ENCODE data around the gene NRK. TPM values are rescaled to one million over a fixed set of nuclear protein-coding genes. Genes with fewer than 3 reads are reported as not detected.
"Not testable (repeated sequence)": the region's sequence is repeated elsewhere in the genome, so short reads cannot be mapped to it uniquely, and the experiment has no call there.

Gene NRK, protein sequence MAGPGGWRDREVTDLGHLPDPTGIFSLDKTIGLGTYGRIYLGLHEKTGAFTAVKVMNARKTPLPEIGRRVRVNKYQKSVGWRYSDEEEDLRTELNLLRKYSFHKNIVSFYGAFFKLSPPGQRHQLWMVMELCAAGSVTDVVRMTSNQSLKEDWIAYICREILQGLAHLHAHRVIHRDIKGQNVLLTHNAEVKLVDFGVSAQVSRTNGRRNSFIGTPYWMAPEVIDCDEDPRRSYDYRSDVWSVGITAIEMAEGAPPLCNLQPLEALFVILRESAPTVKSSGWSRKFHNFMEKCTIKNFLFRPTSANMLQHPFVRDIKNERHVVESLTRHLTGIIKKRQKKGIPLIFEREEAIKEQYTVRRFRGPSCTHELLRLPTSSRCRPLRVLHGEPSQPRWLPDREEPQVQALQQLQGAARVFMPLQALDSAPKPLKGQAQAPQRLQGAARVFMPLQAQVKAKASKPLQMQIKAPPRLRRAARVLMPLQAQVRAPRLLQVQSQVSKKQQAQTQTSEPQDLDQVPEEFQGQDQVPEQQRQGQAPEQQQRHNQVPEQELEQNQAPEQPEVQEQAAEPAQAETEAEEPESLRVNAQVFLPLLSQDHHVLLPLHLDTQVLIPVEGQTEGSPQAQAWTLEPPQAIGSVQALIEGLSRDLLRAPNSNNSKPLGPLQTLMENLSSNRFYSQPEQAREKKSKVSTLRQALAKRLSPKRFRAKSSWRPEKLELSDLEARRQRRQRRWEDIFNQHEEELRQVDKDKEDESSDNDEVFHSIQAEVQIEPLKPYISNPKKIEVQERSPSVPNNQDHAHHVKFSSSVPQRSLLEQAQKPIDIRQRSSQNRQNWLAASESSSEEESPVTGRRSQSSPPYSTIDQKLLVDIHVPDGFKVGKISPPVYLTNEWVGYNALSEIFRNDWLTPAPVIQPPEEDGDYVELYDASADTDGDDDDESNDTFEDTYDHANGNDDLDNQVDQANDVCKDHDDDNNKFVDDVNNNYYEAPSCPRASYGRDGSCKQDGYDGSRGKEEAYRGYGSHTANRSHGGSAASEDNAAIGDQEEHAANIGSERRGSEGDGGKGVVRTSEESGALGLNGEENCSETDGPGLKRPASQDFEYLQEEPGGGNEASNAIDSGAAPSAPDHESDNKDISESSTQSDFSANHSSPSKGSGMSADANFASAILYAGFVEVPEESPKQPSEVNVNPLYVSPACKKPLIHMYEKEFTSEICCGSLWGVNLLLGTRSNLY (N-terminal part only)
- 0.49 TPM for total RNA-seq

DNA sequence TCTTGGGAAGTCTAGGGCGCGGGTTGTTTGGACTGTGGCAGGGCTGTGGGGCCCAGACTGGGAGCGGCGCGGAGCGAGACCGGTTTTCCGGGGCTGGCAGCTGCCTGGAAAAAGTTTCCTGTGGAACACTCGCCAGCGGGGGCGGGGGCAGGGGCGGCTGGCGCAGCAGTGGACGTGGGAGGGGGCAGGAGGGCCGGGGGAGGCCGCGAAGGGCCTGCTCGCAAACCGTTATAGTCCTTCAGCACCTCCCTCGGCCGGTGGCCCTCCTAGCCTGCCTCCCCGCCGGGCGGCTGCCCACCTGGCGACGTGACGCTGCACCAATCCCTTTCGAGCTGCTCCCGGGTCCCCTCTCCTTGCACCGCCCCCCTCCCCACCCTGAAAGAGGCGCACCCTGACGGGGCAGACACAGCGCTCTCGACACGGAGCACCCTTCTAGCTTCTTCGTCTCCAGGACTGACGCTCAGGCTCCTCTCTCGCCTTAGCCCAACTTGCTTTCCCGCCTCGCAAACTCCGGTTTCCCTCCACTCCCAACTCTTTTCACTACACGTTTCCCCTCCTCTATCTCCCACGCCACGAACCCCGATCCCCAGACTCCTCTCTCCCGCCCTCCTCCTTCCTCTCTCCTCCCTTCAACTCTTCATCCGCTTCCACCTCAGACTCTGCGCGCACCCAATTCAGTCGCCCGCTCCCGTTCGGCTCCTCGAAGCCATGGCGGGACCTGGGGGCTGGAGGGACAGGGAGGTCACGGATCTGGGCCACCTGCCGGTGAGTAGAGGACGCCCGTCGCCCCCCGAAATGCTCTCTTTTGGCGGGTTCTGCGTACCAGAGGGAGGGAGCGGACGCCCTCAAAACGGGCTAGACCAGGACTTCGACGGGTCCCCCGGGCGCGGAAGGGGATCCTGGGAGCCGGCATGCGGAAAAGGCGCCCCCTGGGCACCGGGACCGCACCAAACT lies at the start of gene NRK:
Gene NRK, plus strand, starts transcription at position 402 of the 954 bp plus-strand sequence. Its CDS starts 307 bp downstream, at position 709.
- H3K27ac ChIP-seq = no peak within 1 kb of the TSS
- intact Hi-C loops (cut with DNase I) = no loop called here
- no peaks in the 10 kb centered on the region for H3K9me3 ChIP-seq
- no peaks in the 10 kb centered on the region for H3K27me3 ChIP-seq
- no peak for TF ChIP-seq CTCF (IDR thresholded peaks at IDR 0.05)
- no peak for TF ChIP-seq POLR2A (IDR thresholded peaks at IDR 0.05)
- TF ChIP-seq POLR2AphosphoS5 (IDR thresholded peaks at IDR 0.05; ENCODE audit: insufficient read depth in 1 of 2, low read depth in 1 of 2) = no peak
- no peak for DNase-seq (ENCODE audit: extremely low spot score in 2 of 2)
- H3K4me1 ChIP-seq = no peaks in the 10 kb centered on the region
- H3K36me3 ChIP-seq = no peaks in the 10 kb centered on the region
- peak within 1 kb of the TSS; percentile 31 to 35 for H3K4me3 ChIP-seq

DNA sequence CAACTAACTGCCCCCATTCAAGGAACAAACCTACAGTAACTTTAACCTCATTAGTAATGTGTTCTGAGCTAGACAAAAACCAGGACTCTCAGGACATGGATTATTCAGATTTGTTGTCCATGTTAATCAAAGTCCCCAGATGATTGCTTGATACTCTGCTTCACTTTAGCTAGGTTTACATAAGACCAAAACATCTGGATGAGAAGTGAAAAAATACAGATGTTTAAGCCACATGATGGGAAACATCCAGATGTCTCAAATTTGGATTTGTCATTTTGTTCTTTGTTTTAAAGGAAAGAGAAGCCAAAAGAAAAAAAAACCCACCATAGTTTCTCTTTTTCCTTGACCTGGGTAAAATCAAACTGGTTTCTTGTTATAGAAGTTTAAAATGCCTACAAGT lies 48.5 kb upstream of the NRK start:
- Histone ChIP-seq H3K27me3 (no peaks in the 10 kb centered on the region), H3K9me3 (no peaks in the 10 kb centered on the region), H3K4me3 (no peak overlapping the region), H3K36me3 (no peaks in the 10 kb centered on the region), H3K4me1 (no peaks in the 10 kb centered on the region), H3K27ac (no peak overlapping the region)
- no peak for TF ChIP-seq POLR2AphosphoS5 (IDR thresholded peaks at IDR 0.05; ENCODE audit: insufficient read depth in 1 of 2, low read depth in 1 of 2)
- TF ChIP-seq CTCF (IDR thresholded peaks at IDR 0.05) = no peak
- TF ChIP-seq POLR2A (IDR thresholded peaks at IDR 0.05) = no peak
- intact Hi-C loops (cut with DNase I) = no loop called here
- DNase-seq (ENCODE audit: extremely low spot score in 2 of 2) = no peak

GRCh38 chrX:105775679-105776078 lies 46.7 kb upstream of the NRK start:
- Histone ChIP-seq H3K4me3 (no peak overlapping the region), H3K27ac (no peak overlapping the region), H3K36me3 (no peaks in the 10 kb centered on the region), H3K9me3 (no peaks in the 10 kb centered on the region), H3K27me3 (no peaks in the 10 kb centered on the region), H3K4me1 (no peaks in the 10 kb centered on the region)
- no peak for DNase-seq (ENCODE audit: extremely low spot score in 2 of 2)
- intact Hi-C loops (cut with DNase I) = no loop called here
- TF ChIP-seq CTCF (IDR thresholded peaks at IDR 0.05) (no peak), POLR2A (IDR thresholded peaks at IDR 0.05) (no peak), POLR2AphosphoS5 (IDR thresholded peaks at IDR 0.05; ENCODE audit: insufficient read depth in 1 of 2, low read depth in 1 of 2) (no peak)

DNA sequence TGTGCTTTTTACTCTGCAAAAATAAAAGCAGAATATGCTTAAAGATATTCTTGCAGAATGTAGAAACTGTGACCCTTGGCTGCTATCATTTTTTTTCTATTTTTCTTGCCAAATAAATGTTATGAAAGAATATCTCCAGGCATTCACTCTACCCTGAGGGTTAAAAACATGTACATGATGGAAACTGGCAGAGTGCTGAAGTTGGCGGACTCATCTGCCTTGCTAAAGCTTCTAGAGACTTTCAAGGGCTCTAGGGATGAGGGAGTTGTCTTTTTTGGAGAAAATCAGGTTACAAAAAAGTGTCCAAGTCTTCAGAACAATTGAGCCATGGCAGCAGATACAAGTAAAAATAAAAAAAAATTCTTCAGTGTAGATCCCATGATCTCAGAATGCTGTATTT lies 40.5 kb upstream of the NRK start:
- Histone ChIP-seq H3K27me3 (no peaks in the 10 kb centered on the region), H3K4me1 (no peaks in the 10 kb centered on the region), H3K27ac (no peak overlapping the region), H3K4me3 (no peak overlapping the region), H3K36me3 (no peaks in the 10 kb centered on the region), H3K9me3 (no peaks in the 10 kb centered on the region)
- TF ChIP-seq POLR2AphosphoS5 (IDR thresholded peaks at IDR 0.05; ENCODE audit: insufficient read depth in 1 of 2, low read depth in 1 of 2) (no peak), CTCF (IDR thresholded peaks at IDR 0.05) (no peak), POLR2A (IDR thresholded peaks at IDR 0.05) (no peak)
- DNase-seq (ENCODE audit: extremely low spot score in 2 of 2) = no peak
- intact Hi-C loops (cut with DNase I) = loop anchor here (2.0 kb wide), 1 partner anchor 15 kb away; no protein-coding TSS in a partner anchor

- not testable (repeated sequence) for H3K9me3 ChIP-seq; DNase-seq (ENCODE audit: extremely low spot score in 2 of 2); H3K27me3 ChIP-seq; H3K36me3 ChIP-seq; H3K27ac ChIP-seq; H3K4me1 ChIP-seq; H3K4me3 ChIP-seq
- intact Hi-C loops (cut with DNase I) = loop anchor here (2.0 kb wide), 1 partner anchor 14 kb away; no protein-coding TSS in a partner anchor
These were observed 25.5 kb upstream of the NRK start for GRCh38 chrX:105796877-105797276.

Data from vagina (tissue), 2 donors.